Central memory CD8-positive, alpha-beta T cell (primary cell): Measurements from ENCODE around the gene KCNAB2.
A peak's percentile ranks its signal among the peaks of the same experiment; 100 is the strongest.

Source experiments
- ATAC-seq: fragments of 150-1000 bp; cut with Tn5 transposase; replicated peaks from 2 replicates; pipeline ENCODE4 v1.10.0; 2022; ENCODE audit warnings: mild to moderate bottlenecking, moderate FRiP score, moderate number of reproducible peaks; ENCODE audit not compliant: poor library complexity, severe bottlenecking; ENCODE audit errors: extremely low read depth
- DNase-seq, 2 donors: peaks; one replicate each; pipeline ENCODE4 v3.0.0; 2021; ENCODE audit warnings: low spot score in 2 of 2
- H3K27ac Mint-ChIP-seq: one replicate; pipeline ENCODE4 v1.8.0; 2022; ENCODE audit warnings: low read depth, mild to moderate bottlenecking, moderate library complexity, mixed read lengths
- H3K27me3 Mint-ChIP-seq: one replicate; pipeline ENCODE4 v1.8.0; 2022; ENCODE audit warnings: mixed read lengths
- H3K36me3 Mint-ChIP-seq: one replicate; pipeline ENCODE4 v1.8.0; 2022; ENCODE audit warnings: mild to moderate bottlenecking, moderate library complexity, mixed read lengths; ENCODE audit not compliant: insufficient read depth
- H3K4me1 Mint-ChIP-seq: one replicate; pipeline ENCODE4 v1.8.0; 2022; ENCODE audit warnings: mixed read lengths
- H3K4me3 Mint-ChIP-seq: one replicate; pipeline ENCODE4 v1.8.0; 2022; ENCODE audit warnings: mild to moderate bottlenecking, moderate library complexity, mixed read lengths
- H3K9me3 Mint-ChIP-seq: one replicate; pipeline ENCODE4 v1.8.0; 2022; ENCODE audit warnings: mixed read lengths

Gene KCNAB2

GRCh38 chr1:6123083-6123482, 77.4 kb downstream of the KCNAB2 start:
- H3K4me1 Mint-ChIP-seq: peaks cover 7% of the 10 kb centered on the region
- H3K36me3 Mint-ChIP-seq: no peaks in the 10 kb centered on the region
- DNase-seq (no peak), ATAC-seq (no peak)
- no peak overlapping the region for H3K27ac Mint-ChIP-seq
- no peak overlapping the region for H3K4me3 Mint-ChIP-seq
- peaks cover 19% of the 10 kb centered on the region for H3K27me3 Mint-ChIP-seq
- H3K9me3 Mint-ChIP-seq: no peaks in the 10 kb centered on the region

GRCh38 chr1:6123816-6124215, 78.1 kb downstream of the KCNAB2 start:
- H3K27ac Mint-ChIP-seq: no peak overlapping the region
- DNase-seq (no peak), ATAC-seq (no peak)
- no peak overlapping the region for H3K4me3 Mint-ChIP-seq
- no peaks in the 10 kb centered on the region for H3K36me3 Mint-ChIP-seq
- peaks cover 19% of the 10 kb centered on the region for H3K27me3 Mint-ChIP-seq
- H3K9me3 Mint-ChIP-seq: no peaks in the 10 kb centered on the region
- peaks cover 7% of the 10 kb centered on the region for H3K4me1 Mint-ChIP-seq

GRCh38 chr1:6124341-6124740, 78.7 kb downstream of the KCNAB2 start:
- no peak for ATAC-seq
- Mint-ChIP-seq H3K27ac (no peak overlapping the region), H3K36me3 (no peaks in the 10 kb centered on the region), H3K4me1 (peaks cover 7% of the 10 kb centered on the region), H3K4me3 (no peak overlapping the region), H3K9me3 (no peaks in the 10 kb centered on the region), H3K27me3 (peaks cover 19% of the 10 kb centered on the region)
- DNase-seq: no peak

DNA sequence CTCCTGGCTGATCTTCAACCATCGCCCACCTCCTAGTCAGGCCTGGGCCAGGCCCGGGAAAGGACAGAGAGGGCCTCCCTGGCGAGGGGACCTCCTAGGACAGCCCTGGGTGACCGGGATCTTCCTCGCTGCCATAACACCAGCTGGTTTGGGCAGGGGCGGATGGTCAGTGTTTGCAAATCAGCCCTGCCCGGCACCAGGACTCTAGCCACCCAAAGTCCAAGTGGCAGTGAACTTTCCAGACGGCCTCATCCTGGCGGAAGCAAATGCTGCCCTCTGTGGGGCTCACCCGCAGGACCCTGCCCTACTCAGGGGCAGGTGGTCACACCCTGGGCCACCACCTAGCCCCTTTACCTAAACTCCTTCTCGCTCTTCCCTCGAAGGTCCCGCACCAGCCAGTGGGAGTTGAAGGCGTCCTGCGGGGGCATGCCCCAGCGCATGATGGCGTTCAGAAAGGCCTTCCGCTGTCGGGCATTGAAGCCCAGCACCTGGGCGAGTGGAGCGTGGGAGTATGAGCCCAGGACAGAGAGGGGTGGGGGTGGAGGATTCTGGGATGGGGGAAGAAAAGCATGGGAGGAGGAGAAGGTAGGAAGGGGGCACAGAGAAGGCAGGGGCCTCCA, 79.2 kb downstream of the KCNAB2 start:
- H3K36me3 Mint-ChIP-seq: no peaks in the 10 kb centered on the region
- no peaks in the 10 kb centered on the region for H3K9me3 Mint-ChIP-seq
- peaks cover 7% of the 10 kb centered on the region for H3K4me1 Mint-ChIP-seq
- no peak overlapping the region for H3K27ac Mint-ChIP-seq
- no peak overlapping the region for H3K4me3 Mint-ChIP-seq
- H3K27me3 Mint-ChIP-seq: peaks cover 19% of the 10 kb centered on the region
- DNase-seq (no peak), ATAC-seq (no peak)

DNA sequence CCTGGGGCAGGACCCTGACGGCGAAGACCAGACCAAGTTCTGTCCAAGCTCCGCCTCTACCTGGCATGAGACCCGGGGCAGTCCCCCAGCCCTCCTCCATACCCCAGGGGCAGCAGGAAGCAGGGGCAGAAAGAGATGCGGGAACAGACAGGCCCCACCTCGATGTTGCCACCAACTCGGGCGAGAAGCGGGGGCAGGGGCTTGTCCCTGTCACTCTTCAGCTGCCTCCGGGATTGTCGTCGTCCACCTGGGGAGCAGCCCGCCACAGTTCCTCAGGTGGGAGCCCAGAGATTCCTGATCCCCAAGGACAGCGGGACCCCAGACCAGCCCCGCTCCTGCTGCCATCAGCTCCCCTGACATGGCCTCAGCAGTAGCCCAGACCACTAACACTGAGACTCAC, 79.7 kb downstream of the KCNAB2 start:
- no peak for ATAC-seq
- peaks cover 19% of the 10 kb centered on the region for H3K27me3 Mint-ChIP-seq
- H3K27ac Mint-ChIP-seq: no peak overlapping the region
- no peak for DNase-seq
- no peak overlapping the region for H3K4me3 Mint-ChIP-seq
- no peaks in the 10 kb centered on the region for H3K9me3 Mint-ChIP-seq
- peaks cover 7% of the 10 kb centered on the region for H3K4me1 Mint-ChIP-seq
- H3K36me3 Mint-ChIP-seq: no peaks in the 10 kb centered on the region

DNA sequence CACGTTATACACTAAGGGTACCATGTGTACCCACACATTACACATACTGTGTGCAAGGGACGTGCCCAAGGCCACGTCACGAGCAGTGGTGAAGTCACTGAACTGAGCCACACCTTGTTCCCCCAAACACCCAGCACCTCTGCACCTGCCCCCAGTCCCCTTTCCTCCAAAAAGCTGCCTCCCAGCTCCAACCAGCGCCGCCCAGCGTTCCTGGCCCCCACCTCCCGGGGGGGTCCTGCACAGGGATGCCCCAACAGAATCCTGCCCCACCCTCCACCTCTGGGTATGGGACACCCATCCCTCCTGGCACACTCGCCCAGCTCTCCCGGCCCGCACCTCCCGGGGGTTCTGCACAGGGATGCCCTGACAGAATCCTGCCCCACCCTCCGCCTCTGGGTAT, 80.3 kb downstream of the KCNAB2 start:
- peaks cover 7% of the 10 kb centered on the region for H3K4me1 Mint-ChIP-seq
- H3K27me3 Mint-ChIP-seq: peaks cover 19% of the 10 kb centered on the region
- DNase-seq (no peak), ATAC-seq (no peak)
- no peaks in the 10 kb centered on the region for H3K36me3 Mint-ChIP-seq
- no peaks in the 10 kb centered on the region for H3K9me3 Mint-ChIP-seq
- H3K27ac Mint-ChIP-seq: no peak overlapping the region
- no peak overlapping the region for H3K4me3 Mint-ChIP-seq

DNA sequence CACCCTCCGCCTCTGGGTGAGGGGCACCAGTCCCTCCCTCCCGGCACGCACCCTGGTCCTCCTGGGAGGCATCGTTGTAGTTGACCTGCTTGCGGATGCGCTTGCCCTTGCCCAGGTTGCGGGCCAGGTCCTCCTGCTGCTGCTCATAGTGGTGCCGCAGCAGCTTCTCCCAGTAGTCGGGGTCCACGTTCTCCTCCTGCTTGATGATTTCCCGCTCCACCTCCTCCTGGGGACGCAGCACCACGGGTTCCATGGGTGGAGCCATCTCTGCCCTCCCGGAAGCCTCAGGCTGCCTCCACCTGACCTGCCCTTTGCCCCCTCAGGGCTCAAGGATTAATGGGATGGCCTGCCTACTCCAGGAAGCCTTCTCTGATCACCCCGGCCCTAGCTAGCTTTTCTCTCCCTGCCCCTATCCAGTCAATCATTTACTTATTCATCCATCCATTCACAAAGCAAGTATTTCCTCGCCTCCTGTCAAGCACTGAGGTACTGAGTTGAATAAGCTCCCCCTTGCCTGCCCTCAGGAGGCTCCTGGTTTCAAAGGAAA, 80.9 kb downstream of the KCNAB2 start:
- peak overlapping the region; percentile 14 for H3K4me3 Mint-ChIP-seq

GRCh38 chr1:6127587-6128163, 82.0 kb downstream of the KCNAB2 start:
- peaks cover 19% of the 10 kb centered on the region for H3K27me3 Mint-ChIP-seq
- H3K9me3 Mint-ChIP-seq: no peaks in the 10 kb centered on the region
- no peaks in the 10 kb centered on the region for H3K36me3 Mint-ChIP-seq
- H3K4me3 Mint-ChIP-seq: no peak overlapping the region
- no peak overlapping the region for H3K27ac Mint-ChIP-seq
- ATAC-seq (peak; percentile 75), DNase-seq (peak in 1 of 2 donors; percentile 21)
- H3K4me1 Mint-ChIP-seq: peaks cover 7% of the 10 kb centered on the region

More for the DNA sequence above, 80.9 kb downstream of the KCNAB2 start:
- DNase-seq: no peak
- Mint-ChIP-seq H3K4me1 (peaks cover 7% of the 10 kb centered on the region), H3K36me3 (no peaks in the 10 kb centered on the region), H3K9me3 (no peaks in the 10 kb centered on the region), H3K27me3 (peaks cover 19% of the 10 kb centered on the region), H3K27ac (no peak overlapping the region)
- ATAC-seq: no peak

DNA sequence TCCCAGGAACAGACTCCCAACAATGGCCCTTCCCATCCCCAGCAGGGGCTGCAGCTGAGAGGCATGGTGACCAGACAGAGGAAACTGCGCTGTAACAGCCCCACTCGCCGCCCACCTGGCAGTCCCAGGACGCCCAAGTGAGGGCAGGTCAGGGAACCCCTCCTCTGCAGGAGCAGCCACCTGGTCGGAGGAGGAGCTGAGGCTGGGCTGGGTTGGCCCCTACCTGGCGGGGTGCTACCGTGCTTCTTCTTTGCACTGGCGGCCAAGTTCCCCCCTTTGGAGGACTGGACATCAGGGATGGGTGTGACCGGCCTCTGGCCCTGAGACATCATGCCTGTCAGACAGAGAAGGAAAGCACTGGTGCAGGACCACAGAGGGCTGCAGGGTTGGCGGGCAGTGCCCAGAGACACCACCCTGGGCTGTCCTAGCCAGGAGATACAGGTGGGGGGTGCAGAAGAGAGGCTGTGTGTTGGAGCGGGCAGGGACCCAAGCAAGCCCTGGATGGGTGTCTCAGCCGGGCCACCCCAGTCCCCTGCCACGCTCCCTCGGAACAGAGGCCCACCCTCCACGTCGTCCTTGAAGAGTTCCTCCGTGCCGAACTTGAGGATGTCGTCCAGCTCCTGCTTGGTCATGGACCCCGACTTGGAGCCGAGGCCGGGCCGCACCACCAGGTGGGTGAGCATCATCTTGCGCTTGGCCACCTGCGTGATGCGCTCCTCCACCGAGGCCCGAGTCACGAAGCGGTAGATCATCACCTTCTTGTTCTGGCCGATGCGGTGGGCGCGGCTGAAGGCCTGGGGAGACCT, 82.8 kb downstream of the KCNAB2 start:
- no peak overlapping the region for H3K4me3 Mint-ChIP-seq
- no peaks in the 10 kb centered on the region for H3K9me3 Mint-ChIP-seq
- H3K36me3 Mint-ChIP-seq: no peaks in the 10 kb centered on the region
- ATAC-seq (no peak), DNase-seq (no peak)
- peaks cover 7% of the 10 kb centered on the region for H3K4me1 Mint-ChIP-seq
- no peak overlapping the region for H3K27ac Mint-ChIP-seq
- H3K27me3 Mint-ChIP-seq: peaks cover 19% of the 10 kb centered on the region

DNA sequence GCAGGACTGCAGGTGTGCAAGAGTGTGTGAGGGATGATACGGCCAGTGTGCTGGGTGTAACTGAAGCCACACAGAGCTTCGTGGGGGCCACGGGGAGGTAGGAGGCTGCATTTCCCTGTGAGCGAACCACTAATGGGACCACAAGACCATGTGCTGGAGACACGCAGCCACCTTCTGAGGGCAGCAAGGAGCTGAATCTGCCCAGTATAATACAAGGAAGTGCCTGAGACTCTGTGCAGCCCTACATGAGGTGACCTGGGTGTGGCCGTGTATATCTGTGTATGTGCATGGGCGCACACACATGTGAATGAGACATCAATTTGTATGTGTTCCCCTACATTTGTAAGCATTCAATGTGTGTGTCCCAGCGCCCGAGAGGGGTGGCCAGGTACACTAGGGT, 83.6 kb downstream of the KCNAB2 start:
- Mint-ChIP-seq H3K4me3 (no peak overlapping the region), H3K4me1 (peaks cover 7% of the 10 kb centered on the region), H3K27me3 (peaks cover 19% of the 10 kb centered on the region), H3K36me3 (no peaks in the 10 kb centered on the region), H3K9me3 (no peaks in the 10 kb centered on the region), H3K27ac (no peak overlapping the region)
- no peak for ATAC-seq
- no peak for DNase-seq

GRCh38 chr1:6130036-6130435, 84.3 kb downstream of the KCNAB2 start:
- Mint-ChIP-seq H3K27ac (no peak overlapping the region), H3K4me1 (peaks cover 7% of the 10 kb centered on the region), H3K27me3 (peaks cover 24% of the 10 kb centered on the region), H3K36me3 (no peaks in the 10 kb centered on the region), H3K9me3 (no peaks in the 10 kb centered on the region), H3K4me3 (no peak overlapping the region)
- no peak for ATAC-seq
- DNase-seq: no peak

DNA sequence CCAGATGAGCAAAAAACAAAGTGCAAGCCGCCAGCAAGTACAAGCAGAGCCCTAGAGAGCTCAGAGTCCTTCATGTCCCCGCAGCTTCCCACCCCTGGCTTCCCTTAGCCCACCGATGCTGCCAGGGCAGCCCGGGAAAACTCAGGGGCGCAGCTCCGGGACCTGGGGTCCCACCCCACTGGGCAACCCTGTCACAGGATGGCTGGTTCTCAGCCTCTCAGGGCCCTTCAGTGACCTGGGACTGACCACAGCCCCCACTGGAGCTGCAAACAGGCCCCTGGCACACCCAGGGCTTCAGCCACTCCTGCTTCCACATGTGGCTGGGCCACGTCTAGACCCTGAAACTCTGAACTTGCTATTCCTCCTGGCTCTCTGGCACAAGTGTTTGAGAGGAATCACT, 84.9 kb downstream of the KCNAB2 start:
- H3K9me3 Mint-ChIP-seq: no peaks in the 10 kb centered on the region
- no peak for DNase-seq
- H3K27ac Mint-ChIP-seq: no peak overlapping the region
- H3K4me3 Mint-ChIP-seq: no peak overlapping the region
- H3K36me3 Mint-ChIP-seq: no peaks in the 10 kb centered on the region
- ATAC-seq: no peak
- peaks cover 22% of the 10 kb centered on the region for H3K27me3 Mint-ChIP-seq
- peaks cover 7% of the 10 kb centered on the region for H3K4me1 Mint-ChIP-seq

DNA sequence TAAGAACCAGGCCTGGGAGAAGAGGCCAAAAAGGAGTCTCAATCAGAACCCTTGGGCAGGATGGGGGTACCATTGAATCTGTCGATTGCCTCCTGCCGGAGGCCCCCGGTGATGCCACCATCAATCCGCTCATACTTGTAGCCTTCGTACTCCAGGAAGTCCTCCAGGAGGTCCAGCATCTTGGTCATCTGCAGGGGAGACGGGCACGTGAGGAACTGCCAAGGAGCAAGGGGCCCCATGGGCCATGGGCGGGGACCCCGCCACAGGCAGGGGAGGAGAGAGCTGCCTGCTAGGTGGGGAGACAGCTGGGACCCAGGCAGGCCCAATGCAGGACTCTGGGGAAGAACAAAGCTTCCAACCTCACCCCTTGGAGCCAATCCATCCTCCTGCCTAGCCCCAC, 85.9 kb downstream of the KCNAB2 start:
- DNase-seq: no peak
- peaks cover 13% of the 10 kb centered on the region for H3K27me3 Mint-ChIP-seq
- no peak for ATAC-seq
- no peaks in the 10 kb centered on the region for H3K9me3 Mint-ChIP-seq
- H3K36me3 Mint-ChIP-seq: no peaks in the 10 kb centered on the region
- no peak overlapping the region for H3K4me3 Mint-ChIP-seq
- H3K27ac Mint-ChIP-seq: no peak overlapping the region
- peaks cover 5% of the 10 kb centered on the region for H3K4me1 Mint-ChIP-seq
